GM18951 (cell line): Measurements from ENCODE around the gene NUBP1.

ENCODE experiments used
- POLR2A ChIP-seq: IDR thresholded peaks from 4 replicates; pipeline ENCODE4 v1.6.1; 2011; ENCODE audit warnings: mild to moderate bottlenecking; ENCODE audit not compliant: insufficient read length, insufficient read depth; ENCODE audit errors: extremely low read depth
- in situ Hi-C: fragments of 300-500 bp; cut with MboI; formaldehyde crosslinking; loops from one replicate; pipeline ENCODE4 v1.12.0; 2022; ENCODE audit warnings: low sequenced_read_pairs, mixed read lengths, inconsistent platforms; ENCODE audit not compliant: unreplicated experiment

NUBP1 gene

GRCh38 chr16:10791048-10791447 is 47.4 kb downstream of the NUBP1 start:
- in situ Hi-C loops, result no loop called here
- no peak for TF ChIP-seq POLR2A

GRCh38 chr16:10799736-10800135 is 56.1 kb downstream of the NUBP1 start:
- no peak for TF ChIP-seq POLR2A

GRCh38 chr16:10805334-10805733 is 61.7 kb downstream of the NUBP1 start:
- TF ChIP-seq POLR2A, result no peak
- in situ Hi-C loops, result no loop called here

More at GRCh38 chr16:10799736-10800135, 56.1 kb downstream of the NUBP1 start:
- in situ Hi-C loops, result no loop called here

GRCh38 chr16:10806698-10807097 is 63.1 kb downstream of the NUBP1 start:
- in situ Hi-C loops, result no loop called here
- TF ChIP-seq POLR2A, result no peak

GRCh38 chr16:10808218-10808617 is 64.6 kb downstream of the NUBP1 start:
- TF ChIP-seq POLR2A, result no peak
- in situ Hi-C loops, result no loop called here

GRCh38 chr16:10808850-10809249 is 65.2 kb downstream of the NUBP1 start:
- no peak for TF ChIP-seq POLR2A
- in situ Hi-C loops, result no loop called here

GRCh38 chr16:10809706-10810105 is 66.1 kb downstream of the NUBP1 start:
- in situ Hi-C loops, result no loop called here
- TF ChIP-seq POLR2A, result no peak

GRCh38 chr16:10812312-10813098 is 68.9 kb downstream of the NUBP1 start:
- no peak for TF ChIP-seq POLR2A
- in situ Hi-C loops, result no loop called here

GRCh38 chr16:10813099-10813455 is 69.4 kb downstream of the NUBP1 start:
- in situ Hi-C loops, result no loop called here
- TF ChIP-seq POLR2A, result no peak

- in situ Hi-C loops, result no loop called here
- no peak for TF ChIP-seq POLR2A
Observed at GRCh38 chr16:10817514-10817913, 73.9 kb downstream of the NUBP1 start.

GRCh38 chr16:10817963-10818941 is 74.6 kb downstream of the NUBP1 start, which contains the start of gene TVP23A:
TSS of gene TVP23A (minus strand) at chr16:10818794. CDS start at chr16:10818493, 301 bp downstream.
- in situ Hi-C loops, result no loop called here
- no peak for TF ChIP-seq POLR2A
